ENCODE measurements around the gene GPR153. TPM values are rescaled to one million over a fixed set of nuclear protein-coding genes. Genes with fewer than 3 reads are reported as not detected.

The GPR153 gene
- total and polyA plus RNA-seq, 2 of the 8 experiments (the other 6 are each of a cell fraction or from before 2014, with no cell fraction given), result 5.7 to 8.1 TPM

GRCh38 chr1:6265151-6265550 lies 4.3 kb upstream of the GPR153 start (continued):
- TF ChIP-seq RXRA (IDR thresholded peaks at IDR 0.05; ENCODE audit: insufficient read depth, low read depth, low read length), result no peak
- no peak for TF ChIP-seq CHD2 (IDR thresholded peaks at IDR 0.05; ENCODE audit: low read length)
- no peak for TF ChIP-seq SP2 (IDR thresholded peaks at IDR 0.05; ENCODE audit: low read length)
- no peak for TF ChIP-seq SIRT6 (IDR thresholded peaks at IDR 0.05; ENCODE audit: low read length)
- TF ChIP-seq, protein P1, sequence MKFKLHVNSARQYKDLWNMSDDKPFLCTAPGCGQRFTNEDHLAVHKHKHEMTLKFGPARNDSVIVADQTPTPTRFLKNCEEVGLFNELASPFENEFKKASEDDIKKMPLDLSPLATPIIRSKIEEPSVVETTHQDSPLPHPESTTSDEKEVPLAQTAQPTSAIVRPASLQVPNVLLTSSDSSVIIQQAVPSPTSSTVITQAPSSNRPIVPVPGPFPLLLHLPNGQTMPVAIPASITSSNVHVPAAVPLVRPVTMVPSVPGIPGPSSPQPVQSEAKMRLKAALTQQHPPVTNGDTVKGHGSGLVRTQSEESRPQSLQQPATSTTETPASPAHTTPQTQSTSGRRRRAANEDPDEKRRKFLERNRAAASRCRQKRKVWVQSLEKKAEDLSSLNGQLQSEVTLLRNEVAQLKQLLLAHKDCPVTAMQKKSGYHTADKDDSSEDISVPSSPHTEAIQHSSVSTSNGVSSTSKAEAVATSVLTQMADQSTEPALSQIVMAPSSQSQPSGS (IDR thresholded peaks at IDR 0.05; ENCODE audit: low read length), result no peak

Data from H1 (cell line).